Astrocyte of the cerebellum (primary cell): Measurements from ENCODE around the gene ZNF584.

Experiments
- DNase-seq: peaks from one replicate; pipeline ENCODE4 v3.0.0-alpha.2; 2011; ENCODE audit warnings: low read depth
- H3K4me3 ChIP-seq: 2 replicates; pipeline ENCODE4 v1.5.1; 2011; ENCODE audit warnings: mild to moderate bottlenecking, low read depth, low read length, moderate library complexity
- in situ Hi-C: cut with HindIII; loops from 2 replicates; pipeline ENCODE4 v1.10.0; 2017; ENCODE audit warnings: low sequenced_read_pairs
- TF ChIP-seq, protein P1 (sequence below): IDR thresholded peaks from 2 replicates; pipeline ENCODE4 v1.5.1; 2012; ENCODE audit warnings: low read length, low read depth, moderate library complexity, mild to moderate bottlenecking; ENCODE audit errors: missing control alignments

ZNF584 gene

GRCh38 chr19:58407658-58408151, 744 bp upstream of the ZNF584 start:
- in situ Hi-C loops = no loop called here
- TF ChIP-seq, protein P1, sequence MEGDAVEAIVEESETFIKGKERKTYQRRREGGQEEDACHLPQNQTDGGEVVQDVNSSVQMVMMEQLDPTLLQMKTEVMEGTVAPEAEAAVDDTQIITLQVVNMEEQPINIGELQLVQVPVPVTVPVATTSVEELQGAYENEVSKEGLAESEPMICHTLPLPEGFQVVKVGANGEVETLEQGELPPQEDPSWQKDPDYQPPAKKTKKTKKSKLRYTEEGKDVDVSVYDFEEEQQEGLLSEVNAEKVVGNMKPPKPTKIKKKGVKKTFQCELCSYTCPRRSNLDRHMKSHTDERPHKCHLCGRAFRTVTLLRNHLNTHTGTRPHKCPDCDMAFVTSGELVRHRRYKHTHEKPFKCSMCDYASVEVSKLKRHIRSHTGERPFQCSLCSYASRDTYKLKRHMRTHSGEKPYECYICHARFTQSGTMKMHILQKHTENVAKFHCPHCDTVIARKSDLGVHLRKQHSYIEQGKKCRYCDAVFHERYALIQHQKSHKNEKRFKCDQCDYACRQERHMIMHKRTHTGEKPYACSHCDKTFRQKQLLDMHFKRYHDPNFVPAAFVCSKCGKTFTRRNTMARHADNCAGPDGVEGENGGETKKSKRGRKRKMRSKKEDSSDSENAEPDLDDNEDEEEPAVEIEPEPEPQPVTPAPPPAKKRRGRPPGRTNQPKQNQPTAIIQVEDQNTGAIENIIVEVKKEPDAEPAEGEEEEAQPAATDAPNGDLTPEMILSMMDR = no peak
- no peak for DNase-seq
- H3K4me3 ChIP-seq = peak overlapping the region; percentile 93

- no peak for DNase-seq
- peak overlapping the region; percentile 93 for H3K4me3 ChIP-seq
- TF ChIP-seq, protein P1 = no peak
- in situ Hi-C loops = no loop called here
Observed at GRCh38 chr19:58409010-58409790, 751 bp downstream of the ZNF584 start.

DNA sequence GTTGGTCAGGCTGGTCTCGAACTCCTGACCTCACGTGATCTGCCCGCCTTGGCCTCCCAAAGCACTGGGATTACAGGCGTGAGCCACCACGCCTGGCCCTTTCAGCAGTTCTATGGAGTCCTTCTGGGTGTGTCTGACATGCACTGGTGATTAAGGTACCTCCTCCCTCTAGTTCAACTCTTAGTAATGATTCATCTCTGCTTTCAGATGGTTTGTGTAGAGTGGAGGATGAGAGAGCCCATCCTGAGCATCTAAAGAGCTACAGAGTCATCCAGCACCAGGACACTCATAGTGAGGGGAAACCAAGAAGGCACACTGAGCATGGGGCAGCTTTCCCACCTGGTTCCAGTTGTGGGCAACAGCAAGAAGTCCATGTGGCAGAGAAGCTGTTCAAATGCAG, 8.2 kb downstream of the ZNF584 start:
- TF ChIP-seq, protein P1 = no peak
- in situ Hi-C loops = no loop called here
- no peak overlapping the region for H3K4me3 ChIP-seq
- DNase-seq = no peak

DNA sequence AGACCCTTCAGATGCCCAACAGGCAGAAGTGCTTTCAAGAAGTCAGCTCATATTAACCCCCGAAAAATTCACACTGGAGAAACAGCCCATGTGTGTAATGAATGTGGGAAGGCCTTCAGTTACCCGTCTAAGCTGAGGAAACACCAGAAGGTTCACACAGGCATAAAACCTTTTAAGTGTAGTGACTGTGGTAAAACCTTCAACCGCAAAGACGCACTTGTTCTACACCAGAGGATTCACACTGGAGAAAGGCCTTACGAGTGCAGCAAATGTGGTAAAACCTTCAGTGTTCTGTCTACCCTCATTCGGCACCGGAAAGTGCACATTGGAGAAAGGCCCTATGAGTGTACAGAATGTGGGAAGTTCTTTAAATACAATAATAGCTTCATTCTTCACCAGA, 8.6 kb downstream of the ZNF584 start:
- no peak overlapping the region for H3K4me3 ChIP-seq
- DNase-seq = no peak
- in situ Hi-C loops = no loop called here
- TF ChIP-seq, protein P1 = no peak

- H3K4me3 ChIP-seq = no peak overlapping the region
- TF ChIP-seq, protein P1 = no peak
- DNase-seq = no peak
- in situ Hi-C loops = no loop called here
Observed at GRCh38 chr19:58428617-58429016, 20.2 kb downstream of the ZNF584 start.

GRCh38 chr19:58429745-58430144, 21.3 kb downstream of the ZNF584 start:
- H3K4me3 ChIP-seq = no peak overlapping the region
- TF ChIP-seq, protein P1 = no peak
- no peak for DNase-seq
- in situ Hi-C loops = no loop called here
